Aorta (tissue), 5 donors: ENCODE results near the gene VEGFA. TPM values are rescaled to one million over a fixed set of nuclear protein-coding genes. Genes with fewer than 3 reads are reported as not detected.
A peak's percentile ranks its signal among the peaks of the same experiment; 100 is the strongest.

Experiments used
- ATAC-seq: fragments of 200-7000 bp; cut with Tn5 transposase; one replicate; pipeline ENCODE4 v1.9.1; 2022; ENCODE audit warnings: moderate library complexity; ENCODE audit not compliant: low FRiP score
- DNase-seq, 2 donors: peaks; one replicate each; pipeline ENCODE4 v3.0.0-alpha.2; 2020
- H3K27ac ChIP-seq, 2 donors: one replicate each; pipeline ENCODE4 v1.5.1; 2013; ENCODE audit warnings: low read length in 2 of 2, mild to moderate bottlenecking in 2 of 2, moderate library complexity in 2 of 2, control low read depth in 1 of 2, inconsistent platforms in 1 of 2, low read depth in 1 of 2
- H3K27me3 ChIP-seq, 2 donors: one replicate each; pipeline ENCODE4 v1.6.1; 2013; ENCODE audit warnings: control low read depth in 1 of 2, low read length in 1 of 2, mild to moderate bottlenecking in 1 of 2, moderate library complexity in 1 of 2; ENCODE audit not compliant: insufficient read depth in 2 of 2, control insufficient read depth in 1 of 2
- H3K36me3 ChIP-seq, 2 donors: one replicate each; pipeline ENCODE4 v1.6.1; 2013; ENCODE audit warnings: control low read depth in 1 of 2, low read length in 1 of 2, mild to moderate bottlenecking in 1 of 2; ENCODE audit not compliant: insufficient read depth in 2 of 2, control insufficient read depth in 1 of 2
- H3K4me1 ChIP-seq, 2 donors: one replicate each; pipeline ENCODE4 v1.6.1; 2013; ENCODE audit warnings: low read length in 2 of 2, control low read depth in 1 of 2, mild to moderate bottlenecking in 1 of 2, moderate library complexity in 1 of 2; ENCODE audit not compliant: insufficient read depth in 2 of 2, control insufficient read depth in 1 of 2
- H3K4me3 ChIP-seq, 2 donors: one replicate each; pipeline ENCODE4 v1.5.1; 2013; ENCODE audit warnings: low read length in 2 of 2, control low read depth in 1 of 2, mild to moderate bottlenecking in 1 of 2
- H3K9me3 ChIP-seq: one replicate; pipeline ENCODE4 v1.6.1; 2013; ENCODE audit warnings: mild to moderate bottlenecking, low read length; ENCODE audit not compliant: control insufficient read depth
- WGBS, 2 donors: extraction: QIAGEN DNeasy Blood & Tissue Kit; methylation state at CpG; one replicate each; pipeline ENCODE4 v1.1.7; 2013; 5-methylcytosine and 5-hydroxymethylcytosine counted together
- intact Hi-C, 2 donors: fragments of 100-400 bp; cut with DNase I; formaldehyde crosslinking; loops; one replicate each; pipeline versions ENCODE4 v1.14.2 to v1.15.0; 2022
- polyA plus RNA-seq, 2 donors: library from polyadenylated mRNA; stranded (reverse); fragments of 200-250 nt; gene quantifications; one replicate each; pipeline ENCODE4 v1.2.3, GENCODE V29; 2013
- total RNA-seq, 2 donors: library from RNA; stranded (reverse); fragmentation: NEBNext Ultra II Directional; extraction: Animal tissue kit (Norgen Biotek cat#: 25700); gene quantifications; one replicate each; pipeline ENCODE4 v1.2.1, GENCODE V29; 2021
- donor health status: healthy with polysubstance abuse.
- donor health status: Bipolar disorder and iron deficiency.
- donor health status: DM: no; HTN: no; CAD: no.
- donor health status: DM: no; HTN: no; CAD: no.
- donor health status: DM: yes; HTN: yes; CAD: no.

The VEGFA gene
- total and polyA plus RNA-seq, 4 donors = 7.6 to 247 (median 57.6) TPM

DNA sequence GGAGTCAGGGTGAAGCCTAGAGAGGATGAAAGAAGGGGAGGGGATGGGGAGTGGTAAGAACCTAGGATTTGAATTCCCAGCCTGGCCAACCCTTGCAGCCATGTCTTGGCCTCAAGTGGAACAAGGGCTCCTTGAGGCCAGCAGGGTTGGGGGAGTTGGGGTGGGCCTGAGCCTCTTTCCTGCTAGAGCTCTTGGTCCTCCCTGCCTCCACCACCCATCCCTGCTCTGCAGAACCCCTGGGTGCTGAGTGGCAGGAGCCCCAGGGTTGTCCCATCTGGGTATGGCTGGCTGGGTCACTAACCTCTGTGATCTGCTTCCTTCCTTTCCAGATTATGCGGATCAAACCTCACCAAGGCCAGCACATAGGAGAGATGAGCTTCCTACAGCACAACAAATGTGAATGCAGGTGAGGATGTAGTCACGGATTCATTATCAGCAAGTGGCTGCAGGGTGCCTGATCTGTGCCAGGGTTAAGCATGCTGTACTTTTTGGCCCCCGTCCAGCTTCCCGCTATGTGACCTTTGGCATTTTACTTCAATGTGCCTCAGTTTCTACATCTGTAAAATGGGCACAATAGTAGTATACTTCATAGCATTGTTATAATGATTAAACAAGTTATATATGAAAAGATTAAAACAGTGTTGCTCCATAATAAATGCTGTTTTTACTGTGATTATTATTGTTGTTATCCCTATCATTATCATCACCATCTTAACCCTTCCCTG is 8.3 kb downstream of the VEGFA start:
- Histone ChIP-seq H3K4me1 (no peaks in the 10 kb centered on the region), H3K27me3 (no peaks in the 10 kb centered on the region), H3K9me3 (no peaks in the 10 kb centered on the region), H3K27ac (no peak overlapping the region), H3K36me3 (no peaks in the 10 kb centered on the region), H3K4me3 (no peak overlapping the region)
- ATAC-seq (no peak), DNase-seq (peak; percentile 12 to 47)
- intact Hi-C loops = loop anchor here (5.0 to 10.0 kb wide), 2 partner anchors 224 to 467 kb away; partner anchors contain the start of gene HSP90AB1 (in 1 of the 2)
- WGBS, 2 donors = 88 to 93% methylated on average over 4 of the region's 4 CpGs

DNA sequence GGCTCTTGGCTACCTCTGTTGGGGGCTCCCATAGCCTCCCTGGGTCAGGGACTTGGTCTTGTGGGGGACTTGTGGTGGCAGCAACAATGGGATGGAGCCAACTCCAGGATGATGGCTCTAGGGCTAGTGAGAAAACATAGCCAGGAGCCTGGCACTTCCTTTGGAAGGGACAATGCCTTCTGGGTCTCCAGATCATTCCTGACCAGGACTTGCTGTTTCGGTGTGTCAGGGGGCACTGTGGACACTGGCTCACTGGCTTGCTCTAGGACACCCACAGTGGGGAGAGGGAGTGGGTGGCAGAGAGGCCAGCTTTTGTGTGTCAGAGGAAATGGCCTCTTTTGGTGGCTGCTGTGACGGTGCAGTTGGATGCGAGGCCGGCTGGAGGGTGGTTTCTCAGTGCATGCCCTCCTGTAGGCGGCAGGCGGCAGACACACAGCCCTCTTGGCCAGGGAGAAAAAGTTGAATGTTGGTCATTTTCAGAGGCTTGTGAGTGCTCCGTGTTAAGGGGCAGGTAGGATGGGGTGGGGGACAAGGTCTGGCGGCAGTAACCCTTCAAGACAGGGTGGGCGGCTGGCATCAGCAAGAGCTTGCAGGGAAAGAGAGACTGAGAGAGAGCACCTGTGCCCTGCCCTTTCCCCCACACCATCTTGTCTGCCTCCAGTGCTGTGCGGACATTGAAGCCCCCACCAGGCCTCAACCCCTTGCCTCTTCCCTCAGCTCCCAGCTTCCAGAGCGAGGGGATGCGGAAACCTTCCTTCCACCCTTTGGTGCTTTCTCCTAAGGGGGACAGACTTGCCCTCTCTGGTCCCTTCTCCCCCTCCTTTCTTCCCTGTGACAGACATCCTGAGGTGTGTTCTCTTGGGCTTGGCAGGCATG is 9.2 kb downstream of the VEGFA start:
- ATAC-seq = no peak
- no peaks in the 10 kb centered on the region for H3K4me1 ChIP-seq

DNA sequence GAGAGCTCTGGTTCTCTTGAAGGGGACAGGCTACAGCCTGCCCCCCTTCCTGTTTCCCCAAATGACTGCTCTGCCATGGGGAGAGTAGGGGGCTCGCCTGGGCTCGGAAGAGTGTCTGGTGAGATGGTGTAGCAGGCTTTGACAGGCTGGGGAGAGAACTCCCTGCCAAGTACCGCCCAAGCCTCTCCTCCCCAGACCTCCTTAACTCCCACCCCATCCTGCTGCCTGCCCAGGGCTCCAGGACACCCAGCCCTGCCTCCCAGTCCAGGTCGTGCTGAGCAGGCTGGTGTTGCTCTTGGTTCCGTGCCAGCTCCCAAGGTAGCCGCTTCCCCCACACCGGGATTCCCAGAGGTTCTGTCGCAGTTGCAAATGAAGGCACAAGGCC is 9.8 kb downstream of the VEGFA start:
- H3K27ac ChIP-seq = no peak overlapping the region
- peaks cover 0 to 2% of the 10 kb centered on the region in 2 donors for H3K36me3 ChIP-seq
- H3K27me3 ChIP-seq = no peaks in the 10 kb centered on the region
- peak in 1 of 2 donors; percentile 54 for DNase-seq
- H3K9me3 ChIP-seq = no peaks in the 10 kb centered on the region
- H3K4me1 ChIP-seq = no peaks in the 10 kb centered on the region
- intact Hi-C loops = loop anchor here (5.0 to 10.0 kb wide), 2 partner anchors 222 to 465 kb away; partner anchors contain the start of gene HSP90AB1 (in 1 of the 2)
- 53 to 58% methylated on average over 8 of the region's 8 CpGs for WGBS, 2 donors
- no peak overlapping the region for H3K4me3 ChIP-seq
- ATAC-seq = no peak

More for the DNA sequence above, 9.2 kb downstream of the VEGFA start:
- intact Hi-C loops = loop anchor here (5.0 to 10.0 kb wide), 2 partner anchors 223 to 466 kb away; partner anchors contain the start of gene HSP90AB1 (in 1 of the 2)
- WGBS, 2 donors = 92 to 93% methylated on average over 12 of the region's 12 CpGs
- no peak overlapping the region for H3K27ac ChIP-seq
- DNase-seq = peak in 1 of 2 donors; percentile 33
- peaks cover 0 to 2% of the 10 kb centered on the region in 2 donors for H3K36me3 ChIP-seq
- no peaks in the 10 kb centered on the region for H3K27me3 ChIP-seq
- no peaks in the 10 kb centered on the region for H3K9me3 ChIP-seq
- no peak overlapping the region for H3K4me3 ChIP-seq

GRCh38 chr6:43780293-43780692 is 10.3 kb downstream of the VEGFA start:
- H3K27ac ChIP-seq = no peak overlapping the region
- H3K4me3 ChIP-seq = no peak overlapping the region
- no peaks in the 10 kb centered on the region for H3K27me3 ChIP-seq
- no peaks in the 10 kb centered on the region for H3K4me1 ChIP-seq
- no peak for ATAC-seq
- WGBS, 2 donors = 87 to 93% methylated on average over 13 of the region's 13 CpGs
- peaks cover 2 to 3% of the 10 kb centered on the region in 2 donors for H3K36me3 ChIP-seq
- no peaks in the 10 kb centered on the region for H3K9me3 ChIP-seq
- intact Hi-C loops = no loop called here
- no peak for DNase-seq

- 87 to 93% methylated on average over 22 to 24 of the region's 24 CpGs for WGBS, 2 donors
- DNase-seq = no peak
- intact Hi-C loops = no loop called here
- Histone ChIP-seq H3K4me3 (no peak overlapping the region), H3K27me3 (no peaks in the 10 kb centered on the region), H3K4me1 (no peaks in the 10 kb centered on the region), H3K9me3 (no peaks in the 10 kb centered on the region), H3K27ac (no peak overlapping the region), H3K36me3 (peaks cover 2 to 3% of the 10 kb centered on the region in 2 donors)
- ATAC-seq = no peak
Observed at GRCh38 chr6:43780941-43781928, 11.2 kb downstream of the VEGFA start.

DNA sequence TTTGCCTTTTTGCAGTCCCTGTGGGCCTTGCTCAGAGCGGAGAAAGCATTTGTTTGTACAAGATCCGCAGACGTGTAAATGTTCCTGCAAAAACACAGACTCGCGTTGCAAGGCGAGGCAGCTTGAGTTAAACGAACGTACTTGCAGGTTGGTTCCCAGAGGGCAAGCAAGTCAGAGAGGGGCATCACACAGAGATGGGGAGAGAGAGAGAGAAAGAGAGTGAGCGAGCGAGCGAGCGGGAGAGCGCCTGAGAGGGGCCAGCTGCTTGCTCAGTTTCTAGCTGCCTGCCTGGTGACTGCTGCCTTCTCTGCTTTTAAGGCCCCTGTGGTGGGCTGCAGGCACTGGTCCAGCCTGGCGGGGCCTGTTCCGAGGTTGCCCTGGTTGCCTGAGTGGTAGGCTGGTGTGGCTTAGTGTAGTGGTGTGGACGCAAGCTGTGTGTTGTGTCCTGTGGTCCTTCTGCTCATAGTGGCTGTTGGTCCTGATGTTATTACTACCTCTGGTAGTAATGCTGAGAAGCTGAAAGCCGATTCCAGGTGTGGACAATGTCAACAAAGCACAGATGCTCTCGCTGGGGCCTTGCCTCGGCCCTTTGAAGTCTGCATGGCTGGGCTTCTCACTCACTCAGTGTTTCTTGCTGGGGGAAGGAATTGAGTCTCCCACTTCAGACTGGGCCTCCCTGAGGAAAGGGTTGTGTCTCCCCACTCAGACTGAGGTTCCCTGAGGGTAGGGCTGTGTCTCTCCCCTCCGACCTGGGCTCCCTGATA is 12.1 kb downstream of the VEGFA start:
- H3K36me3 ChIP-seq = peaks cover 2 to 4% of the 10 kb centered on the region in 2 donors
- DNase-seq = no peak
- no peaks in the 10 kb centered on the region for H3K9me3 ChIP-seq
- no peak overlapping the region for H3K4me3 ChIP-seq
- ATAC-seq = no peak
- H3K27ac ChIP-seq = no peak overlapping the region
- intact Hi-C loops = no loop called here
- no peaks in the 10 kb centered on the region for H3K27me3 ChIP-seq
- no peaks in the 10 kb centered on the region for H3K4me1 ChIP-seq
- WGBS, 2 donors = 79 to 86% methylated on average over 16 to 20 of the region's 20 CpGs

DNA sequence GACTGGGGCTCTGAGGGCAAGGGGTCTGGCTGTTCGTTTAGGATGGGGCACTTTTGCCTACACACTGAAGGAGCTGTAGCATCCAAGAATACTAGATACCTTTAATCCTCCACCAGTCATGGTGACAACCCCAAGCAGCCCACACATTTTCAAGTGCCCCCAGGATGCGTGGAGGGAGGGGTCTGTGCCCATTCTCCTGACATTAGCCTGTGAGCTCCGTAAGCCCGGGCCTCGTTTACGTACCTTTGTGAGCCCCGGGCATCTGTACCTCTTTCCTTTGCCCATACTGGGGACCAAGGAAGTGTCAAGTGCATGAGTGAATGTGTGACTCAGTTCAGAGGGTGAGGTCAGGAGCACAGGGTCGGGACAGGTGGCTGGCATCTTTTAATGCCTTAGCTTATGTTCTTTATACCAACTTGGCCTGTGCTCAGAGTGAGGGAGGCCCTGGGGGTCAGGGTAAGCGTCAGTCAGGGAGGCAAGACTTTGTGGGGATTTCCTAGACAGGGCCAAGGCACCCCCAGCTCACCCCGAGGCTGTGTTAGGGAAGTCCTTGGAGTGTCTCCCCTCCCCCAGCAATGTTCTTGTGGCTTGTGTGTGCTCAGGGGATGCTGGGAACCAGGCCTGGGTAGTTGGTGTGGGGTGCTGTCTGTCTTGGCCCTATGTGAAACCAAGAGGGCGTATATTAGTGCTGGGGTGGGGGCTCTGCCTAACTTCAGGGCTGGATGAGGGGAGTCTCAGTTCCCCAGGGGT is 12.9 kb downstream of the VEGFA start:
- DNase-seq (no peak), ATAC-seq (no peak)
- intact Hi-C loops = no loop called here
- Histone ChIP-seq H3K27ac (no peak overlapping the region), H3K9me3 (no peaks in the 10 kb centered on the region), H3K36me3 (peaks cover 2 to 4% of the 10 kb centered on the region in 2 donors), H3K4me1 (no peaks in the 10 kb centered on the region), H3K27me3 (no peaks in the 10 kb centered on the region), H3K4me3 (no peak overlapping the region)
- whole genome bisulfite sequencing, 2 donors = 91% methylated on average over 11 of the region's 11 CpGs
